OCI-LY7 (cell line): Measurements from ENCODE around the gene PCID2. TPM values are rescaled to one million over a fixed set of nuclear protein-coding genes. Genes with fewer than 3 reads are reported as not detected.

ENCODE experiments used
- BruUV-seq: library from RNA; stranded (reverse); fragments of 400-500 nt; replicated peaks from 2 replicates; lab custom pipeline; 2021; lab: Mats Ljungman, UMichigan
- CTCF ChIA-PET: fragments of 300-600 bp; sonication (Branson Sonifier 250); formaldehyde crosslinking; loops from one replicate; lab custom pipeline; 2022; ENCODE audit warnings: antibody characterized with exemption; ENCODE audit not compliant: unreplicated experiment; lab: Charles Lee
- POLR2A ChIA-PET: fragments of 300-600 bp; sonication (Branson Sonifier 250); formaldehyde crosslinking; loops from one replicate; lab custom pipeline; 2022; ENCODE audit warnings: antibody characterized with exemption; lab: Charles Lee
- DNase-seq: peaks from one replicate; pipeline ENCODE4 v3.0.0-alpha.2; 2015; ENCODE audit warnings: low spot score
- H2AFZ ChIP-seq: fragments of 200-600 bp; sonication (generic), shearing (Covaris generic); 2 replicates; pipeline ENCODE4 v1.6.1; 2014; ENCODE audit warnings: mild to moderate bottlenecking, antibody characterized with exemption, low read length, moderate library complexity
- H3K27ac ChIP-seq: fragments of 200-600 bp; sonication (generic); 2 replicates; pipeline ENCODE4 v1.5.1; 2014; ENCODE audit warnings: mixed run types, low read depth, mild to moderate bottlenecking, moderate library complexity, low read length, inconsistent platforms; ENCODE audit not compliant: poor library complexity, severe bottlenecking
- H3K36me3 ChIP-seq: fragments of 200-600 bp; sonication (generic); 2 replicates; pipeline ENCODE4 v1.6.1; 2014; ENCODE audit warnings: mild to moderate bottlenecking, antibody characterized with exemption, low read length, moderate library complexity, mixed read lengths; ENCODE audit not compliant: insufficient read depth
- H3K4me1 ChIP-seq: fragments of 200-600 bp; sonication (generic); 2 replicates; pipeline ENCODE4 v1.5.1; 2014; ENCODE audit warnings: mild to moderate bottlenecking, low read length; ENCODE audit not compliant: insufficient read depth, poor library complexity, severe bottlenecking
- H3K4me2 ChIP-seq: fragments of 200-600 bp; sonication (generic); 2 replicates; pipeline ENCODE4 v1.6.1; 2014; ENCODE audit warnings: mild to moderate bottlenecking, low read length
- H3K4me3 ChIP-seq: fragments of 200-600 bp; sonication (generic); 2 replicates; pipeline ENCODE4 v1.5.1; 2014; ENCODE audit warnings: mild to moderate bottlenecking, low read depth, low read length; ENCODE audit not compliant: poor library complexity, severe bottlenecking
- H3K79me2 ChIP-seq: fragments of 200-600 bp; sonication (generic); 2 replicates; pipeline ENCODE4 v1.6.1; 2016; ENCODE audit warnings: low read depth, mild to moderate bottlenecking, low read length, moderate library complexity, mixed read lengths; ENCODE audit not compliant: insufficient read depth
- H3K9me2 ChIP-seq: fragments of 200-600 bp; sonication (generic); 2 replicates; pipeline ENCODE4 v1.6.1; 2016; ENCODE audit warnings: mild to moderate bottlenecking, low read length, mixed read lengths; ENCODE audit not compliant: insufficient read depth
- H3K9me3 ChIP-seq: fragments of 200-600 bp; sonication (generic); 2 replicates; pipeline ENCODE4 v1.6.1; 2014; ENCODE audit warnings: mild to moderate bottlenecking, mixed run types, low read length, mixed read lengths
- H4K20me1 ChIP-seq: fragments of 200-600 bp; sonication (generic); 2 replicates; pipeline ENCODE4 v1.6.1; 2014; ENCODE audit warnings: mild to moderate bottlenecking, antibody characterized with exemption, low read length, moderate library complexity, mixed read lengths; ENCODE audit not compliant: insufficient read depth
- CTCF ChIP-seq: fragments of 200-600 bp; sonication (generic); conservative IDR thresholded peaks from 2 replicates; pipeline ENCODE4 v1.5.1; 2014; ENCODE audit warnings: mild to moderate bottlenecking, antibody characterized with exemption, low read length, moderate library complexity, mixed read lengths
- EZH2phosphoT487 ChIP-seq: fragments of 200-600 bp; sonication (generic); IDR thresholded peaks from 2 replicates; pipeline ENCODE4 v1.6.1; 2018; ENCODE audit warnings: low read depth, borderline replicate concordance, mild to moderate bottlenecking, mixed run types, antibody characterized with exemption, low read length, moderate library complexity, mixed read lengths
- intact Hi-C: fragments of 100-400 bp; cut with micrococcal nuclease; formaldehyde crosslinking; loops from one replicate; pipeline ENCODE4 v1.10.0; 2022; ENCODE audit not compliant: unreplicated experiment
- total RNA-seq, 2 experiments: library from RNA; depleted of rRNA in 1 of 2; stranded (reverse); fragments of >200 nt in 1 of 2; shearing (Covaris generic) in 1 of 2; gene quantifications; 2 replicates each; pipeline ENCODE4 v1.2.3, GENCODE V29; 2014 to 2022

Gene PCID2
- total RNA-seq, 2 experiments from 2014 or later, result 30.2 to 41.9 TPM

GRCh38 chr13:113167155-113167554, 41.3 kb downstream of the PCID2 start:
- no TSS peak for BruUV-seq

GRCh38 chr13:113166681-113167080, 41.8 kb downstream of the PCID2 start:
- no peak for TF ChIP-seq EZH2phosphoT487
- no peak for TF ChIP-seq CTCF
- Histone ChIP-seq H3K4me2 (no peak overlapping the region), H3K4me3 (no peak overlapping the region), H3K9me3 (no peaks in the 10 kb centered on the region), H2AFZ (no peak overlapping the region), H4K20me1 (no peaks in the 10 kb centered on the region), H3K36me3 (no peaks in the 10 kb centered on the region), H3K9me2 (no peaks in the 10 kb centered on the region), H3K27ac (no peak overlapping the region), H3K4me1 (no peaks in the 10 kb centered on the region), H3K79me2 (no peaks in the 10 kb centered on the region)
- CTCF ChIA-PET, result no interaction called here
- no TSS peak for BruUV-seq
- POLR2A ChIA-PET, result interaction anchor here (0.9 kb wide), 1 partner anchor 193 kb away, joined by 3 read pairs; no protein-coding TSS in a partner anchor
- DNase-seq, result no peak
- intact Hi-C loops, result no loop called here

More at GRCh38 chr13:113167155-113167554, 41.3 kb downstream of the PCID2 start:
- TF ChIP-seq EZH2phosphoT487, result no peak
- no peak for TF ChIP-seq CTCF
- Histone ChIP-seq H3K4me1 (no peaks in the 10 kb centered on the region), H3K9me3 (no peaks in the 10 kb centered on the region), H4K20me1 (no peaks in the 10 kb centered on the region), H2AFZ (no peak overlapping the region), H3K9me2 (no peaks in the 10 kb centered on the region), H3K4me3 (no peak overlapping the region), H3K4me2 (no peak overlapping the region), H3K27ac (no peak overlapping the region), H3K36me3 (no peaks in the 10 kb centered on the region), H3K79me2 (no peaks in the 10 kb centered on the region)
- POLR2A ChIA-PET, result interaction anchor here (0.9 kb wide), 1 partner anchor 192 kb away, joined by 3 read pairs; no protein-coding TSS in a partner anchor
- intact Hi-C loops, result no loop called here
- CTCF ChIA-PET, result no interaction called here
- no peak for DNase-seq

GRCh38 chr13:113166266-113166665, 42.2 kb downstream of the PCID2 start:
- no peaks in the 10 kb centered on the region for H3K9me2 ChIP-seq

More at GRCh38 chr13:113166266-113166665, 42.2 kb downstream of the PCID2 start:
- intact Hi-C loops, result no loop called here
- Histone ChIP-seq H3K36me3 (no peaks in the 10 kb centered on the region), H3K79me2 (no peaks in the 10 kb centered on the region), H3K27ac (no peak overlapping the region), H3K4me1 (no peaks in the 10 kb centered on the region), H2AFZ (no peak overlapping the region), H3K9me3 (no peaks in the 10 kb centered on the region), H3K4me3 (no peak overlapping the region), H4K20me1 (no peaks in the 10 kb centered on the region), H3K4me2 (no peak overlapping the region)
- TF ChIP-seq EZH2phosphoT487 (no peak), CTCF (no peak)
- no TSS peak for BruUV-seq
- DNase-seq, result no peak
- CTCF ChIA-PET, result no interaction called here
- POLR2A ChIA-PET, result no interaction called here
